ENCODE data around the gene PCNX1.

Gene PCNX1

DNA sequence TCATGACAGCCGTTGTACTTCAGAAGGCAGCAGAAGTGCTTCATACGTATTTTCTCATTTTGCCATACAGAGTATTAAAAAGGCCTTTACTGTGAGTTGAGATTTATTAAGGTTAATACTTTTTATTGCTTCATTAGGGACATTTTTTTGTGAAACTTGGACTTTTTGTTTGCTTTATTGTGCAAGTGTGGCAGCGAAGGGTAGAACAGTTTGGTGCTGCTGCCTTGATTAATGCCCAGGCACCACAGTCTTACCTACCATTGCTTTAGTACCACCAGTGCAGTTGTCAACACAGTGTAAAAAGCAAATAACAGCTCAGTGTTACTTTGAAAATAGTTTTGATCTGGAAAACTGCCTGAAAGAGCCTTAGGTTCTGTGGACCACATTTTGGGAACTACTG, 147.4 kb downstream of the PCNX1 start:
- H3K4me3 ChIP-seq (ENCODE audit: low read depth, low read length): no peak overlapping the region
- no peak for TF ChIP-seq CTCF (IDR thresholded peaks at IDR 0.05; ENCODE audit: low read depth, low read length, missing control alignments)
- no peak for DNase-seq (ENCODE audit: low read depth)
- in situ Hi-C loops (cut with HindIII; ENCODE audit: low sequenced_read_pairs): no loop called here

DNA sequence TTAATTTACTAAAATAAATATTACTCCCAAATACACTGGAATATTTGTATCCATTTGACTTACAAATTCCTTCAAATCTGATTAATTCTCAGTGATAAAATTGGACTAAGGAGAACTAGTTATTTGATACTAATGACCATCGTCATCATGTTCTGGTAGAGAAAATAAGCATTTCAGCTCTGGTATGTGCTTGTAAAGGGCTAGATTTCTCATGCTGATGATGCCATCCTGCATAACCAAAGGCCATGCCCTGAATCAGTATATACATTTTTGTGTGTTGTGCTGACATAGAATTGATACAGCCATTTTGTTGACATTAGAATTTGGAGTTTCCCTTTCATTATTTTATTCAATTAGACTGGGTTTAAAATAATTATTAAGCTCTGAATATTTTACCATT, 148.9 kb downstream of the PCNX1 start:
- H3K4me3 ChIP-seq (ENCODE audit: low read depth, low read length): no peak overlapping the region
- in situ Hi-C loops (cut with HindIII; ENCODE audit: low sequenced_read_pairs): no loop called here
- no peak for TF ChIP-seq CTCF (IDR thresholded peaks at IDR 0.05; ENCODE audit: low read depth, low read length, missing control alignments)
- DNase-seq (ENCODE audit: low read depth): no peak

DNA sequence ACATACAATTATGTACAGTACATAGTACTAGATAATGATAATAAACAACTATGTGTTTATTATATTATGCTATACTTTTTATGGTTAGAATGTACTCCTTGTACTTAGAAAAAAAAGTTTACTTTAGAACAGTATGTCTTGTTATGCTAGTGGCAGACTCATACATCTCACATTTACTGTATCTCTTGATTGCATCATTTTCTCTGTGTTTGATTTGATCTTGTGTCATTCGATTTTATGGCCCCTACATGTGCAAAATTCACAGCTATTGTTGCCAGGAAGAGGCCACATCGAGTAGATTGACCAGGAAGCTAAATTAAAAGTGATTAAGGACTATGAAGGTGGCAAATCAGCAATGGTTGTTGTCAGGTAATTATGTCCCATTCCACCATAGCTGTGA, 153.0 kb downstream of the PCNX1 start:
- DNase-seq (ENCODE audit: low read depth): no peak
- no peak overlapping the region for H3K4me3 ChIP-seq (ENCODE audit: low read depth, low read length)
- TF ChIP-seq CTCF (IDR thresholded peaks at IDR 0.05; ENCODE audit: low read depth, low read length, missing control alignments): no peak
- in situ Hi-C loops (cut with HindIII; ENCODE audit: low sequenced_read_pairs): no loop called here

- in situ Hi-C loops (cut with HindIII; ENCODE audit: low sequenced_read_pairs): no loop called here
- no peak overlapping the region for H3K4me3 ChIP-seq (ENCODE audit: low read depth, low read length)
- TF ChIP-seq CTCF (IDR thresholded peaks at IDR 0.05; ENCODE audit: low read depth, low read length, missing control alignments): no peak
- no peak for DNase-seq (ENCODE audit: low read depth)
Observed at GRCh38 chr14:71060825-71061455, 153.7 kb downstream of the PCNX1 start.

DNA sequence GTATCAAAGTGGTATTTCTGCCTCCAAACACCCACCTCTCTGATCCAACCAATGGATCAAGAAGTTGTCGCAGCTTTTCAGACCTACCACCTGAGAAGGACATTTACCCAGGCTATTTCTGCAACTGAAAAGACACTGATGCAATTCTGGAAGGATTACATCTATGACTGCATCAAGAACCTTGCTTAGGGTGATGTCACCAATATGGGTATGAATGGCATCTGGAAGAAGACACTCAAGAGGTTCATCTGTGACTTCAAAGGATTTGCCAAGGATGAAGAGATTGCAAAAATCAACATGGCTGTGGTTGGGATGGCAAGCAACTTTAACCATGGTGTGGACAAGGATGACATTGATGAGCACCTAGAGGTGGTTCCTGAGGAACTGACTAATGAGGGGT, 154.2 kb downstream of the PCNX1 start:
- no peak for TF ChIP-seq CTCF (IDR thresholded peaks at IDR 0.05; ENCODE audit: low read depth, low read length, missing control alignments)
- no peak for DNase-seq (ENCODE audit: low read depth)
- in situ Hi-C loops (cut with HindIII; ENCODE audit: low sequenced_read_pairs): no loop called here
- H3K4me3 ChIP-seq (ENCODE audit: low read depth, low read length): no peak overlapping the region

DNA sequence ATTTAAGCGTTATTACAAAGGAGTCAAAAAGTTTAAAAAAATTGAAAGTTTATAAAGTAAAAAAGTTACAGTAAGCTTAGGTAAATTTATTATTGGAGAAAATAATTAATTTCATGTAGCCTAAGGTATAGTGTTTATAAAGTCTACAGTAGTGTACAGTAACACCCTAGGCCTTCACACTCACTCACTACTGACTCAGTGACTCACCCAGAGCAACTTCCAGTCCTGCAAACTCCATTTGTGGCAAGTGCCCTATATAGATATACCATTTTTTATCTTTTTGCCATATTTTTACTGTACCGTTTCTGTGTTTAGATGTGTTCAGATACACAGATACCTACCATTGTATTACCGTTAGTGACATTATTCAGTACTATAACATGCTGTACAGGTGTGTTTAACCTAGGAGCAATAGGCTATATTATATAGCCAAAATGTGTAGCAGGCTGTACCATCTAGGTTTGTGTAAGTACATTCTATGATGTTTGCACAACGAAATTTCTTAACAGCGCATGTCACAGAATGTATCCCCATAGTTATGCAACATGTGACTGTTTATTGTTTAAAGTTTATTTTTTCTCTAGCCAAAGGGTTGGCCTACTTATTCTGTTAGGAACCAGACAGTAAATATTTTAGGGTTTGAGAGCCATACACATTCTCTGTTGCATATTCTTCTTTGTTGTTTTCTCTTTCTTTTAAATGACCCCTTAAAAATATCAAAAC, 155.5 kb downstream of the PCNX1 start:
- DNase-seq (ENCODE audit: low read depth): no peak

More for the DNA sequence above, 155.5 kb downstream of the PCNX1 start:
- H3K4me3 ChIP-seq (ENCODE audit: low read depth, low read length): no peak overlapping the region
- in situ Hi-C loops (cut with HindIII; ENCODE audit: low sequenced_read_pairs): no loop called here
- TF ChIP-seq CTCF (IDR thresholded peaks at IDR 0.05; ENCODE audit: low read depth, low read length, missing control alignments): no peak
